ENCODE measurements around the gene MIPOL1.

DNA sequence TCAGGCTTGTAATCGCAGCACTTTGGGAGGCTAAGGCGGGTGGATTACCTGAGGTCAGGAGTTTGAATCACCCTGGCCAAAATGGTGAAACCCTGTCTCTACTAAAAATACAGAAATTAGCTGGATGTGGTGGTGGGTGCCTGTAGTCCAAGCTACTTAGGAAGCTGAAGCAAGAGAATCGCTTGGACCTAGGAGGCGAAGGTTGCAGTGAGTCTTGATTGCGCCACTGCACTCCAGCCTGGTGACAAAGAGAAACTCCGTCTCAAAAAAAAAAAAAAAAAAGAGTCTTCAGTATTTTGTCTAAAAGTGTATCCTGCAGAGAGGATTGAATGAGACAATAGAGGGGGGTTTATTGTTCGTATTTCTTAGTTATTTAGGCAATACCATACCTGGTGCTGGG lies 372.0 kb downstream of the MIPOL1 start:
- TF ChIP-seq, protein P1, sequence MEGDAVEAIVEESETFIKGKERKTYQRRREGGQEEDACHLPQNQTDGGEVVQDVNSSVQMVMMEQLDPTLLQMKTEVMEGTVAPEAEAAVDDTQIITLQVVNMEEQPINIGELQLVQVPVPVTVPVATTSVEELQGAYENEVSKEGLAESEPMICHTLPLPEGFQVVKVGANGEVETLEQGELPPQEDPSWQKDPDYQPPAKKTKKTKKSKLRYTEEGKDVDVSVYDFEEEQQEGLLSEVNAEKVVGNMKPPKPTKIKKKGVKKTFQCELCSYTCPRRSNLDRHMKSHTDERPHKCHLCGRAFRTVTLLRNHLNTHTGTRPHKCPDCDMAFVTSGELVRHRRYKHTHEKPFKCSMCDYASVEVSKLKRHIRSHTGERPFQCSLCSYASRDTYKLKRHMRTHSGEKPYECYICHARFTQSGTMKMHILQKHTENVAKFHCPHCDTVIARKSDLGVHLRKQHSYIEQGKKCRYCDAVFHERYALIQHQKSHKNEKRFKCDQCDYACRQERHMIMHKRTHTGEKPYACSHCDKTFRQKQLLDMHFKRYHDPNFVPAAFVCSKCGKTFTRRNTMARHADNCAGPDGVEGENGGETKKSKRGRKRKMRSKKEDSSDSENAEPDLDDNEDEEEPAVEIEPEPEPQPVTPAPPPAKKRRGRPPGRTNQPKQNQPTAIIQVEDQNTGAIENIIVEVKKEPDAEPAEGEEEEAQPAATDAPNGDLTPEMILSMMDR (IDR thresholded peaks at IDR 0.05) = no peak
- TF ChIP-seq POLR2A (IDR thresholded peaks at IDR 0.05) = no peak
